ENCODE data around the gene ELL3.
"Not testable (repeated sequence)": the region's sequence is repeated elsewhere in the genome, so short reads cannot be mapped to it uniquely, and the experiment has no call there.

ELL3 gene, protein sequence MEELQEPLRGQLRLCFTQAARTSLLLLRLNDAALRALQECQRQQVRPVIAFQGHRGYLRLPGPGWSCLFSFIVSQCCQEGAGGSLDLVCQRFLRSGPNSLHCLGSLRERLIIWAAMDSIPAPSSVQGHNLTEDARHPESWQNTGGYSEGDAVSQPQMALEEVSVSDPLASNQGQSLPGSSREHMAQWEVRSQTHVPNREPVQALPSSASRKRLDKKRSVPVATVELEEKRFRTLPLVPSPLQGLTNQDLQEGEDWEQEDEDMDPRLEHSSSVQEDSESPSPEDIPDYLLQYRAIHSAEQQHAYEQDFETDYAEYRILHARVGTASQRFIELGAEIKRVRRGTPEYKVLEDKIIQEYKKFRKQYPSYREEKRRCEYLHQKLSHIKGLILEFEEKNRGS

DNA sequence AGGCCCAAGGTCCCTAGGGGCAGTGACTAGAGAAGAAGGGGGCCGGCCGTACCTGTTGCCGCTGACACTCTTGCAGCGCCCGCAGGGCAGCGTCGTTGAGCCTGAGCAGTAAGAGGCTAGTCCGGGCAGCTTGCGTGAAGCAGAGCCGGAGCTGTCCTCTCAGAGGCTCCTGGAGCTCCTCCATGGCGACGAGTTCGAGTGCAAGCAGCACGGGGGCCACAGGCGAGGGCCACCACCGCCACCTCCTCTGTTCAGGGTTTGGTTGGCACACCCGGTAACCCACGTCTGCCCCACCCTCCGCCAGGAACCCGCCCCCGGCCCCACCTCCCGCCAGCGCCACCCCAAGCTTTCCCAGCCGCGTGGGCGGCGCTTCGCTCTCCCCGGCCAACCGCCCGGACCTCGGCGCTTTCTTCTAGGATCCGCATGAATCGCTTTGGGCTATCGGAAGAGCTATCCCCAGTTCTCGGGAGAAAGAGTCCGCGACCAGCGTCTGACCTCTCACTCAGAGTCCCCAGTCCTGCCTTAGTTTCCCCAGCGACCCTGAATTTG is at the start of gene ELL3:
ELL3 (minus strand) TSS at position 249 of the 549 bp plus-strand sequence; CDS start at position 184, 65 bp downstream.
- FAIRE-seq = no peak
- TF ChIP-seq, protein P1, sequence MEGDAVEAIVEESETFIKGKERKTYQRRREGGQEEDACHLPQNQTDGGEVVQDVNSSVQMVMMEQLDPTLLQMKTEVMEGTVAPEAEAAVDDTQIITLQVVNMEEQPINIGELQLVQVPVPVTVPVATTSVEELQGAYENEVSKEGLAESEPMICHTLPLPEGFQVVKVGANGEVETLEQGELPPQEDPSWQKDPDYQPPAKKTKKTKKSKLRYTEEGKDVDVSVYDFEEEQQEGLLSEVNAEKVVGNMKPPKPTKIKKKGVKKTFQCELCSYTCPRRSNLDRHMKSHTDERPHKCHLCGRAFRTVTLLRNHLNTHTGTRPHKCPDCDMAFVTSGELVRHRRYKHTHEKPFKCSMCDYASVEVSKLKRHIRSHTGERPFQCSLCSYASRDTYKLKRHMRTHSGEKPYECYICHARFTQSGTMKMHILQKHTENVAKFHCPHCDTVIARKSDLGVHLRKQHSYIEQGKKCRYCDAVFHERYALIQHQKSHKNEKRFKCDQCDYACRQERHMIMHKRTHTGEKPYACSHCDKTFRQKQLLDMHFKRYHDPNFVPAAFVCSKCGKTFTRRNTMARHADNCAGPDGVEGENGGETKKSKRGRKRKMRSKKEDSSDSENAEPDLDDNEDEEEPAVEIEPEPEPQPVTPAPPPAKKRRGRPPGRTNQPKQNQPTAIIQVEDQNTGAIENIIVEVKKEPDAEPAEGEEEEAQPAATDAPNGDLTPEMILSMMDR (IDR thresholded peaks at IDR 0.05; ENCODE audit: insufficient read depth, missing control alignments) = no peak
- no peak for DNase-seq (ENCODE audit: insufficient read length, low spot score)

DNA sequence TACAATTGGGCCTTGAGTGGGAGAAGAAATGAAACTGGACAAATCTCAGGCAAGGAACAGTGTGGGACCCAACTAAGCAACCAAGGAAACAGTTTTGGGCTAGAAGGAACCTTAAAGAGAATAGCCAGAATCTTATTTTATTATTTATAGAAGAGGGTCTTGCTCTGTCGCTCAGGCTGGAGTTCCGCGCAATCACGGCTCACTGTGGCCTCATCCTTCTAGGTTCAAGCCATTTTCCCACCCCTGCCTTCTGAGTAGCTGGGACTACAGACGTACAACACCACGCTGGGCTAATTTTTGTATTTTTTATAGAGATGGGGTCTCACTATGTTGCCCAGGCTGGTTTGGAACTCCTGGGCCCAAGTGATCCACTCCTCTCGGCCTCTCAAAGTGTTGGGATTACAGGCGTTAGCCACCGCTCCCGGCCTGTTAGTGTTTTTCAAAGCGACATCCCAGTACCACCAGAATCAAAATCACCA is 49.3 kb upstream of the ELL3 start:
- DNase-seq (ENCODE audit: insufficient read length, low spot score) (no peak), FAIRE-seq (no peak)
- TF ChIP-seq, protein P1 (IDR thresholded peaks at IDR 0.05; ENCODE audit: insufficient read depth, missing control alignments) = no peak

DNA sequence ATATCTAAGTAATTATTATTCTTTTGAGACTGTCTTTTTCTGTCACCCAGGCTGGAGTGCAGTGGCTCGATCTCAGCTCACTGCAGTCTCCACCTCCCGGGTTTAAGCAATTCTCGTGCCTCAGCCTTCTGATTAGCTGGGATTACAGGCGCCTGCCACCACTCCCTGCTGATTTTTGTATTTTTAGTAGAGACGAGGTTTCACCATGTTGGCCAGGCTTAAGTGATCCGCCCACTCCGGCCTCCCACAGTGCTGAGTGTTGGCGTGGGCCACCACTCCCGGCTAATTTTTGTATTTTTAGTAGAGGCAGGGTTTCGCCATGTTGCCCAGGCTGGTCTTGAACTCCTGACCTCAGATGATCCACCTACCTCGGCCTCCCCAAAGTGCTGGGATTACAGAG is 48.5 kb upstream of the ELL3 start:
- FAIRE-seq; DNase-seq (ENCODE audit: insufficient read length, low spot score): not testable (repeated sequence)

DNA sequence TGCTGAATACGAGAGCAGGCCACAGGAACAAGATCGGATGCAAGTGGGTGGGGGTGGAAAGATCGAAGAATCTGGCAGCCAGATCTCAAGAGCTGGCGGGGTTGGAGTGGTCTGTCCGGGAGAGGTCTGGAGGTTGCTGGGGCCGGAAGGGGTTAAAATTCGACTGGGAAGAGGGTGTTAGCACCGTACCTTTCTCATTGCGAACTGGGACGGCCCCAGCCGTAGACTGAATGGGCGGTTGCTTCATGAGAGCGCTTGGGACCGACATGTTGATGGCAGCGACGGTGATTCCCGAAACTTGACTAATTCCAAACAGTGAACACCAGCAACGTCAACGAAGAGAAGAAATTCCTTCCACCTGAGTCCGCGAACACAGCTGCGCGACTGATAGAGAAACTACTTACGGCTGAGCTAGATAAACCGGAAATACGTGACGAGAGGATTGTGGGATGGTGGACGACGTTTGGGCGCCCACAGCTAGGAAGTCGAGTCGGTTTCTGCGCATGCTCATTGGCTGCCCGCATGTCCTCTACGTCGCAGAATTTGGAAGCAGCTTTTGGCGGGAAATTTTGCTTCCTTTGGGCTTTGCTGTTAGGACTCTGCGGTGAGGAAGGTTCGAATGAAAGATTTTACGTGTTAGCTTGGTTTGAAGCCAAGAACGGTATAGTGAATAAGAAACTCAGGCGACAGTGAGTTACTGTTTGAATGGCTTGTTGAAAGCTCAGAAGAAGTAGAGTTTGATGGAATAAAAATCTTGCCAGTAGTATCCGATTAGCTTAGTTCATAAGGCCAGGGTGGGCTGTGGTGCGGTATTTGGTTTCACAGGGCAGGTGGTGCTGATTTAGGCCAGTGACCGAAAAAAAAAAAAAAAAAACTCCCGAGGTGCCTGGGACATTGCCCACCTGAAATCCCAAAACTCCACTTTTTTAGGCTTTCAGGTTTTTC is 47.8 kb upstream of the ELL3 start, which contains the start of gene MFAP1:
MFAP1 (minus strand) TSS at position 389 of the 945 bp plus-strand sequence; CDS start at position 268, 121 bp downstream.
- TF ChIP-seq, protein P1 (IDR thresholded peaks at IDR 0.05; ENCODE audit: insufficient read depth, missing control alignments) = no peak
- FAIRE-seq = peak; percentile 84
- peak; percentile 73 for DNase-seq (ENCODE audit: insufficient read length, low spot score)

DNA sequence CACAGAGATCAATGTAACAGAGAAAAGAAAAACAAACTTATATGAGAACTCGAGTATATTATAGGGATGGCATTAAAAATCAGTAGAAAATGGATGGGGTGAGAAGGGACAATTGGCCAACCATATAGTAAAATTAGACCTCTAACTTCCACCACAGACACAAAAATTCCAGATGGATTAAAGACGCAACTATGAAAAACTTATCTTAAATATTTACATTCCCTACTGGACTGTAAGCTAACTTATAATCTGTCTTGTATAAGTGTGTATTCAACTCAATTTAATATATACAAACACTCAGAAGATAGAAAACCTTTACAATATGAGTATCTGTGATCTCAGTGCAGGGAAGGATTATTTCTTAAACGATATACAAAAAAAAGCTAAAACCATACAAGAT is 44.7 kb upstream of the ELL3 start:
- DNase-seq (ENCODE audit: insufficient read length, low spot score) (no peak), FAIRE-seq (no peak)
- TF ChIP-seq, protein P1 (IDR thresholded peaks at IDR 0.05; ENCODE audit: insufficient read depth, missing control alignments) = no peak

DNA sequence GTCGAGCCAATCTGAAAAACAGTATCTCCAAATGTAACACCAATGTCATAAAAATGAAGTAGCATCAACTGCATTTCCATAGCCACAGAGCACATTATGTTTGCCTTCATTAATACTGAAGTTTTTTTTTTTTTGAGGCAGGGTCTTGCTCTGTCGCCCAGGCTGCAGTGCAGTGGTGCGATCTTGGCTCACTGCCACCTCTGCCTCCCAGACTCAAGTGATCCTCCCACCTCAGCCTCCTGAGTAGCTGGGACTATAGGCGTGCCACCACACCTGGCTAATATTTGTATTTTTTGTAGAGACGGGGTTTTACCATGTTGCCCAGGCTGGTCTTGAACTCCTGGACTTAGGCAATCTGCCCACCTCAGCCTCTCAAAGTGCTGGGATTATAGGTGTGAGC is 38.3 kb upstream of the ELL3 start:
- not testable (repeated sequence) for DNase-seq (ENCODE audit: insufficient read length, low spot score); FAIRE-seq

DNA sequence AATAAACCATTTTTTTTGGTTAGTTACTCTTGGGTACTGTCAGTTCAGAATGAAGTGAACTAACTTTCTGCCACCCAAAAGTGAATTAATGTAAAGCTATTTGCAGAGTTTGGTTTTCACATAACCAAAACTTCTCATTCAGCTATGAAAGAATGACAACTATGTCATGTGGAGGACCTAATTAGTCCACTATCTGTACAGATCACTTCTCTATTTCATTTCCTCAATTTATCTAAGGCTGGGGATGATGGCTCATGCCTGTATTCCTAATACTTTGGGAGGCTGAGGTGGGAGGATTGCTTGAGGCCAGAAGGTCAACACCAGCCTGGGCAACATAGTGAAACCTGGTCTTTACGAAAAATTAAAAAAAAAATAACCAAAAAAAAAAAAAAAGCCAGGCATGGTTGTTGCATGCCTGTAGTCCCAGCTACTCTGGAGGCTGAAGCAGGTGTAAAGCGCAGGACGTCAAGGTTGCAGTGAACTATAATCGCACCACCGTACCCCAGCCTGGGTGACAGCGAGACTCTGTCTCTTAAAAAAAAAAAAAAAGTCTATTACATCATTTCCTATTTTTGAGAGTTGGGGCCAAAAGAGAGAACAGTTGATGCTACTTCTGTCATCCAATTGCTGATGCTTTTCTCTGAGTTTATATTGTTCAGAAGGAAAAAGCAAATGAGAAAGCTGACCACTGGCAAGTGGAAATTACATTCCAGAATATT is 32.4 kb upstream of the ELL3 start:
- TF ChIP-seq, protein P1 (IDR thresholded peaks at IDR 0.05; ENCODE audit: insufficient read depth, missing control alignments) = no peak
- FAIRE-seq (no peak), DNase-seq (ENCODE audit: insufficient read length, low spot score) (no peak)

Measured in D721Med (cell line).